ENCODE measurements around the gene HM13.
"Not testable (repeated sequence)": the region's sequence is repeated elsewhere in the genome, so short reads cannot be mapped to it uniquely, and the experiment has no call there.

The HM13 gene

GRCh38 chr20:31570735-31571617 is 56.7 kb downstream of the HM13 start:
- Histone ChIP-seq H3K9me3 (ENCODE audit: control insufficient read depth, low read depth, low read length) (no peaks in the 10 kb centered on the region), H3K4me3 (ENCODE audit: low read length) (no peak overlapping the region), H3K27ac (ENCODE audit: low read length) (no peak overlapping the region), H3K9ac (ENCODE audit: low read length) (no peak overlapping the region), H3K27me3 (ENCODE audit: control insufficient read depth, insufficient read depth, low read length) (no peaks in the 10 kb centered on the region), H3K36me3 (ENCODE audit: control insufficient read depth, low read depth, low read length) (peaks cover 11% of the 10 kb centered on the region), H3K4me1 (ENCODE audit: control insufficient read depth, low read depth, low read length) (peaks cover 35% of the 10 kb centered on the region)

GRCh38 chr20:31572042-31572700 is 57.9 kb downstream of the HM13 start:
- H3K27ac ChIP-seq (ENCODE audit: low read length), result peak overlapping the region; percentile 89
- no peaks in the 10 kb centered on the region for H3K9me3 ChIP-seq (ENCODE audit: control insufficient read depth, low read depth, low read length)
- H3K4me1 ChIP-seq (ENCODE audit: control insufficient read depth, low read depth, low read length), result peaks cover 35% of the 10 kb centered on the region

GRCh38 chr20:31572701-31573554 is 58.7 kb downstream of the HM13 start:
- H3K4me1 ChIP-seq (ENCODE audit: control insufficient read depth, low read depth, low read length), result peaks cover 35% of the 10 kb centered on the region
- H3K9me3 ChIP-seq (ENCODE audit: control insufficient read depth, low read depth, low read length), result no peaks in the 10 kb centered on the region
- no peaks in the 10 kb centered on the region for H3K27me3 ChIP-seq (ENCODE audit: control insufficient read depth, insufficient read depth, low read length)

More at GRCh38 chr20:31572042-31572700, 57.9 kb downstream of the HM13 start:
- peak overlapping the region; percentile 50 for H3K4me3 ChIP-seq (ENCODE audit: low read length)
- no peaks in the 10 kb centered on the region for H3K27me3 ChIP-seq (ENCODE audit: control insufficient read depth, insufficient read depth, low read length)
- peak overlapping the region; percentile 64 for H3K9ac ChIP-seq (ENCODE audit: low read length)
- peaks cover 6% of the 10 kb centered on the region for H3K36me3 ChIP-seq (ENCODE audit: control insufficient read depth, low read depth, low read length)

GRCh38 chr20:31573555-31574321 is 59.5 kb downstream of the HM13 start:
- H3K4me1 ChIP-seq (ENCODE audit: control insufficient read depth, low read depth, low read length), result peaks cover 29% of the 10 kb centered on the region
- peak overlapping the region; percentile 38 for H3K9ac ChIP-seq (ENCODE audit: low read length)
- H3K36me3 ChIP-seq (ENCODE audit: control insufficient read depth, low read depth, low read length), result no peaks in the 10 kb centered on the region
- no peaks in the 10 kb centered on the region for H3K27me3 ChIP-seq (ENCODE audit: control insufficient read depth, insufficient read depth, low read length)
- peak overlapping the region; percentile 47 for H3K4me3 ChIP-seq (ENCODE audit: low read length)
- H3K9me3 ChIP-seq (ENCODE audit: control insufficient read depth, low read depth, low read length), result no peaks in the 10 kb centered on the region
- no peak overlapping the region for H3K27ac ChIP-seq (ENCODE audit: low read length)

More at GRCh38 chr20:31572701-31573554, 58.7 kb downstream of the HM13 start:
- H3K27ac ChIP-seq (ENCODE audit: low read length), result peak overlapping the region; percentile 89
- peak overlapping the region; percentile 64 for H3K9ac ChIP-seq (ENCODE audit: low read length)
- peaks cover 3% of the 10 kb centered on the region for H3K36me3 ChIP-seq (ENCODE audit: control insufficient read depth, low read depth, low read length)
- peak overlapping the region; percentile 50 for H3K4me3 ChIP-seq (ENCODE audit: low read length)

GRCh38 chr20:31574986-31575385 is 60.7 kb downstream of the HM13 start:
- peaks cover 19% of the 10 kb centered on the region for H3K4me1 ChIP-seq (ENCODE audit: control insufficient read depth, low read depth, low read length)

GRCh38 chr20:31576751-31577150 is 62.5 kb downstream of the HM13 start:
- no peak overlapping the region for H3K4me3 ChIP-seq (ENCODE audit: low read length)
- no peaks in the 10 kb centered on the region for H3K9me3 ChIP-seq (ENCODE audit: control insufficient read depth, low read depth, low read length)
- H3K36me3 ChIP-seq (ENCODE audit: control insufficient read depth, low read depth, low read length), result no peaks in the 10 kb centered on the region
- H3K9ac ChIP-seq (ENCODE audit: low read length), result no peak overlapping the region
- no peak overlapping the region for H3K27ac ChIP-seq (ENCODE audit: low read length)
- peaks cover 31% of the 10 kb centered on the region for H3K4me1 ChIP-seq (ENCODE audit: control insufficient read depth, low read depth, low read length)
- no peaks in the 10 kb centered on the region for H3K27me3 ChIP-seq (ENCODE audit: control insufficient read depth, insufficient read depth, low read length)

More at GRCh38 chr20:31574986-31575385, 60.7 kb downstream of the HM13 start:
- not testable (repeated sequence) for H3K9ac ChIP-seq (ENCODE audit: low read length); H3K27me3 ChIP-seq (ENCODE audit: control insufficient read depth, insufficient read depth, low read length); H3K9me3 ChIP-seq (ENCODE audit: control insufficient read depth, low read depth, low read length); H3K36me3 ChIP-seq (ENCODE audit: control insufficient read depth, low read depth, low read length); H3K27ac ChIP-seq (ENCODE audit: low read length); H3K4me3 ChIP-seq (ENCODE audit: low read length)

- peaks cover 30% of the 10 kb centered on the region for H3K4me1 ChIP-seq (ENCODE audit: control insufficient read depth, low read depth, low read length)
- no peak overlapping the region for H3K27ac ChIP-seq (ENCODE audit: low read length)
- H3K9ac ChIP-seq (ENCODE audit: low read length), result no peak overlapping the region
- H3K36me3 ChIP-seq (ENCODE audit: control insufficient read depth, low read depth, low read length), result no peaks in the 10 kb centered on the region
- H3K27me3 ChIP-seq (ENCODE audit: control insufficient read depth, insufficient read depth, low read length), result no peaks in the 10 kb centered on the region
- H3K4me3 ChIP-seq (ENCODE audit: low read length), result no peak overlapping the region
- H3K9me3 ChIP-seq (ENCODE audit: control insufficient read depth, low read depth, low read length), result no peaks in the 10 kb centered on the region
These were observed 63.0 kb downstream of the HM13 start for GRCh38 chr20:31577194-31577593.

GRCh38 chr20:31578448-31579138 is 64.4 kb downstream of the HM13 start:
- peaks cover 25% of the 10 kb centered on the region for H3K4me1 ChIP-seq (ENCODE audit: control insufficient read depth, low read depth, low read length)
- no peak overlapping the region for H3K27ac ChIP-seq (ENCODE audit: low read length)
- no peak overlapping the region for H3K9ac ChIP-seq (ENCODE audit: low read length)
- no peaks in the 10 kb centered on the region for H3K36me3 ChIP-seq (ENCODE audit: control insufficient read depth, low read depth, low read length)
- H3K27me3 ChIP-seq (ENCODE audit: control insufficient read depth, insufficient read depth, low read length), result no peaks in the 10 kb centered on the region
- no peaks in the 10 kb centered on the region for H3K9me3 ChIP-seq (ENCODE audit: control insufficient read depth, low read depth, low read length)
- H3K4me3 ChIP-seq (ENCODE audit: low read length), result no peak overlapping the region

GRCh38 chr20:31579245-31579644 is 65.0 kb downstream of the HM13 start:
- no peak overlapping the region for H3K4me3 ChIP-seq (ENCODE audit: low read length)
- no peaks in the 10 kb centered on the region for H3K9me3 ChIP-seq (ENCODE audit: control insufficient read depth, low read depth, low read length)
- H3K27ac ChIP-seq (ENCODE audit: low read length), result no peak overlapping the region
- no peaks in the 10 kb centered on the region for H3K36me3 ChIP-seq (ENCODE audit: control insufficient read depth, low read depth, low read length)
- no peaks in the 10 kb centered on the region for H3K27me3 ChIP-seq (ENCODE audit: control insufficient read depth, insufficient read depth, low read length)
- no peak overlapping the region for H3K9ac ChIP-seq (ENCODE audit: low read length)
- H3K4me1 ChIP-seq (ENCODE audit: control insufficient read depth, low read depth, low read length), result peaks cover 20% of the 10 kb centered on the region

GRCh38 chr20:31579941-31580651 is 65.9 kb downstream of the HM13 start:
- not testable (repeated sequence) for H3K9ac ChIP-seq (ENCODE audit: low read length); H3K9me3 ChIP-seq (ENCODE audit: control insufficient read depth, low read depth, low read length); H3K36me3 ChIP-seq (ENCODE audit: control insufficient read depth, low read depth, low read length); H3K4me3 ChIP-seq (ENCODE audit: low read length); H3K27me3 ChIP-seq (ENCODE audit: control insufficient read depth, insufficient read depth, low read length)
- peaks cover 20% of the 10 kb centered on the region for H3K4me1 ChIP-seq (ENCODE audit: control insufficient read depth, low read depth, low read length)
- H3K27ac ChIP-seq (ENCODE audit: low read length), result peak overlapping the region; percentile 74

All from iPS-18a (cell line).